ENCODE data around the gene FIG4.

GRCh38 chr6:109852713-109853112, 161.6 kb downstream of the FIG4 start:
- TF ChIP-seq CTCF (IDR thresholded peaks at IDR 0.05) = no peak
- no peak for TF ChIP-seq POLR2A (IDR thresholded peaks at IDR 0.05)
